Measurements from ENCODE around the gene CES3.

DNA sequence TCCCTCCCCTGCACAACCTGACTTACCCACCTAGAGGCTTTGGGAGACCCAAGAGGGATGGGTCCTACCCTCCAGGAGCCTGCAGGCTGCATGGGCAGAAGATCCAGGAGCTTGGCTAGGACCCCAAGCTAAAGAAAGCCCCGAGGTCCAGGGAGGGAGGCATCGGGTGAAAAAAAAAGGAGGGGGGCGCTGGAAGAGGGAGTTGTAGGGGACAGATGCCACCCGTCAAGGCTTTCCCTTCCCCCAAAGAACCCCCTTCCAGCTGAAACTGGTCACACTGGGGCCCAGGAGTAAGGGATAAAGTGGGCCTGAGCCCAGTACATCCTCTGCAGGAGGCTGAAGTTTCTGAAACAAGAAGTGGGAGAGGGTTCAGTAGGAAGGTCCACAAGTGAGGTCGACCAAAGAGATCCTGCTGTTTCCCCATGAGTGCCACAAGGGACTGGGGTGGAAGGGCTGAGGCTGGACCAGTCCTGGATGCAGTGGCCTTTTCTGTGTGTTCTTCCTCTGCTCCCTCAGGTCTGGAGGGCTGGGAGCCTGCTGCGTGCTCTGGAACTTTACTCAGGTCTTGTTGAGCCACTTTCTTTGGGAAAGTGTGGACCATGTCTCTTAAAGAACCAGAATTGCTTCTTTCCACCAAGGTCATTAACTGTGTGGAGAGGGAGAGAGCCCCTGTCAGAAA lies 53.7 kb downstream of the CES3 start:
- TF ChIP-seq L3MBTL2 (conservative IDR thresholded peaks at IDR 0.05) (no peak), SUZ12 (IDR thresholded peaks at IDR 0.05) (no peak)
